K562 (cell line): ENCODE measurements around the gene SPNS1. TPM values are rescaled to one million over a fixed set of nuclear protein-coding genes. Genes with fewer than 3 reads are reported as not detected.

Experiments
- ERF ChIP-seq: fragments of 450-650 bp; formaldehyde crosslinking; IDR thresholded peaks from 2 replicates; pipeline ENCODE4 v1.4.0; 2020; ENCODE audit warnings: mild to moderate bottlenecking, mixed read lengths
- FOXJ3 ChIP-seq: sonication (generic); formaldehyde crosslinking; IDR thresholded peaks from 2 replicates; pipeline ENCODE4 v1.4.0; 2020; ENCODE audit warnings: mild to moderate bottlenecking, missing genetic modification reagents
- IFI16 ChIP-seq: fragments of 250-450 bp; sonication (Bioruptor Pico); IDR thresholded peaks from 2 replicates; pipeline ENCODE4 v2.1.2; 2022; ENCODE audit warnings: mild to moderate bottlenecking, inconsistent platforms
- JUND ChIP-seq, 2 experiments: IDR thresholded peaks; 2 replicates in 1 of 2; 3 replicates in 1 of 2; pipeline ENCODE4 v1.6.1; 2011; ENCODE audit warnings: borderline replicate concordance in 2 of 2, low read depth in 2 of 2, low read length in 2 of 2, improper control_type of control experiment in 1 of 2, missing biosample characterization in 1 of 2, missing genetic modification characterization in 1 of 2, missing genetic modification reagents in 1 of 2
- KHSRP ChIP-seq: fragments of 450-650 bp; IDR thresholded peaks from 2 replicates; pipeline ENCODE4 v1.6.1; 2017
- MAFF ChIP-seq: IDR thresholded peaks from 2 replicates; pipeline ENCODE4 v1.6.1; 2012; ENCODE audit warnings: low read length, improper control_type of control experiment
- MCM7 ChIP-seq, 2 experiments: fragments of 450-650 bp; IDR thresholded peaks; 2 replicates each; pipeline ENCODE4 v1.6.1; 2016 to 2018
- NFE2 ChIP-seq: IDR thresholded peaks from 2 replicates; pipeline ENCODE4 v1.6.1; 2014; ENCODE audit warnings: antibody characterized with exemption, low read depth
- NFE2L1 ChIP-seq: fragments of 450-650 bp; IDR thresholded peaks from 2 replicates; pipeline ENCODE4 v1.6.1; 2016; ENCODE audit warnings: missing genetic modification characterization, low read depth, mild to moderate bottlenecking, missing compliant biosample characterization, moderate library complexity, borderline replicate concordance
- POLR2G ChIP-seq: fragments of 200-400 bp; formaldehyde crosslinking; IDR thresholded peaks from 2 replicates; pipeline ENCODE4 v1.6.1; 2017; ENCODE audit warnings: low read depth, mild to moderate bottlenecking, antibody characterized with exemption, low read length, moderate library complexity
- RBBP5 ChIP-seq: fragments of 200-600 bp; sonication (generic); IDR thresholded peaks from 2 replicates; pipeline ENCODE4 v1.6.1; 2012; ENCODE audit warnings: borderline replicate concordance, mild to moderate bottlenecking, low read length, control low read depth, inconsistent platforms; ENCODE audit not compliant: insufficient read depth, poor library complexity, severe bottlenecking
- RBM15 ChIP-seq: fragments of 200-400 bp; formaldehyde crosslinking; IDR thresholded peaks from 2 replicates; pipeline ENCODE4 v1.6.1; 2018; ENCODE audit warnings: mild to moderate bottlenecking, low read length, moderate library complexity; ENCODE audit not compliant: insufficient read depth
- TEAD4 ChIP-seq, 2 experiments: sonication (generic) in 1 of 2; formaldehyde crosslinking in 1 of 2; IDR thresholded peaks; 2 replicates each; pipeline versions ENCODE4 v1.6.1 to v1.8.0; 2012 to 2022; ENCODE audit warnings: borderline replicate concordance in 1 of 2, inconsistent platforms in 1 of 2, low read length in 1 of 2, mild to moderate bottlenecking in 1 of 2, missing genetic modification reagents in 1 of 2
- TFE3 ChIP-seq: fragments of 450-650 bp; formaldehyde crosslinking; IDR thresholded peaks from 2 replicates; pipeline ENCODE4 v1.4.0; 2020; ENCODE audit warnings: mild to moderate bottlenecking, mixed read lengths
- THRAP3 ChIP-seq: fragments of 450-650 bp; IDR thresholded peaks from 2 replicates; pipeline ENCODE4 v1.6.1; 2016; ENCODE audit warnings: mild to moderate bottlenecking, inconsistent platforms, borderline replicate concordance
- TOE1 ChIP-seq, 2 experiments: fragments of 450-650 bp in 1 of 2; sonication (generic) in 1 of 2; formaldehyde crosslinking in 1 of 2; IDR thresholded peaks; 2 replicates each; pipeline versions ENCODE4 v1.7.1 to v1.8.0; 2016 to 2022; ENCODE audit warnings: borderline replicate concordance in 2 of 2, mild to moderate bottlenecking in 2 of 2, antibody characterized with exemption in 1 of 2, inconsistent platforms in 1 of 2, low read depth in 1 of 2, missing genetic modification reagents in 1 of 2, moderate library complexity in 1 of 2
- ZBTB1 ChIP-seq: sonication (generic); formaldehyde crosslinking; IDR thresholded peaks from 2 replicates; pipeline ENCODE4 v1.8.1; 2023; ENCODE audit warnings: missing genetic modification reagents, low read depth, mild to moderate bottlenecking, borderline replicate concordance
- polyA plus RNA-seq, 8 experiments: library from polyadenylated mRNA; depleted of rRNA in 4 of 8; stranded (reverse) in 5 of 8; unstranded in 3 of 8; fragments of >200 nt; fragmentation: Nextera tagmentation in 2 of 8; fragmentation: Illumina TruSeq in 1 of 8; extraction: Ambion mirVana in 2 of 8; extraction: Trizol in 1 of 8; gene quantifications; 2 replicates each; pipeline versions ENCODE4 v1.2.1 to v1.2.3, GENCODE V29; 2011 to 2014; ENCODE audit warnings: inconsistent platforms in 1 of 8, missing spikeins in 1 of 8
- total RNA-seq, 7 experiments: library from RNA; depleted of rRNA in 6 of 7; stranded (reverse); fragments of >200 nt in 6 of 7; fragmentation: Illumina TruSeq in 2 of 7; extraction: Trizol in 2 of 7; gene quantifications; 2 replicates each; pipeline versions ENCODE4 v1.2.1 to v1.2.3, GENCODE V29; 2011 to 2021; ENCODE audit warnings: low replicate concordance in 1 of 7
- TF ChIP-seq, protein P1 (sequence below), 2 experiments: fragments of 450-650 bp in 1 of 2; IDR thresholded peaks; 2 replicates each; pipeline ENCODE4 v1.6.1; 2011 to 2017; ENCODE audit warnings: low read depth in 2 of 2, antibody characterized with exemption in 1 of 2, borderline replicate concordance in 1 of 2, low read length in 1 of 2, mild to moderate bottlenecking in 1 of 2, mixed read lengths in 1 of 2; ENCODE audit not compliant: control insufficient read depth in 1 of 2
- TF ChIP-seq, protein P2 (sequence below): fragments of 200-800 bp; sonication (Bioruptor generic); IDR thresholded peaks from 2 replicates; pipeline ENCODE4 v1.6.1; 2017; ENCODE audit warnings: missing genetic modification characterization, missing compliant biosample characterization

The SPNS1 gene
- total and polyA plus RNA-seq, 9 of the 15 experiments (the other 6 are each of a cell fraction or from before 2014, with no cell fraction given) = 0.58 to 64.9 (median 13.7) TPM

DNA sequence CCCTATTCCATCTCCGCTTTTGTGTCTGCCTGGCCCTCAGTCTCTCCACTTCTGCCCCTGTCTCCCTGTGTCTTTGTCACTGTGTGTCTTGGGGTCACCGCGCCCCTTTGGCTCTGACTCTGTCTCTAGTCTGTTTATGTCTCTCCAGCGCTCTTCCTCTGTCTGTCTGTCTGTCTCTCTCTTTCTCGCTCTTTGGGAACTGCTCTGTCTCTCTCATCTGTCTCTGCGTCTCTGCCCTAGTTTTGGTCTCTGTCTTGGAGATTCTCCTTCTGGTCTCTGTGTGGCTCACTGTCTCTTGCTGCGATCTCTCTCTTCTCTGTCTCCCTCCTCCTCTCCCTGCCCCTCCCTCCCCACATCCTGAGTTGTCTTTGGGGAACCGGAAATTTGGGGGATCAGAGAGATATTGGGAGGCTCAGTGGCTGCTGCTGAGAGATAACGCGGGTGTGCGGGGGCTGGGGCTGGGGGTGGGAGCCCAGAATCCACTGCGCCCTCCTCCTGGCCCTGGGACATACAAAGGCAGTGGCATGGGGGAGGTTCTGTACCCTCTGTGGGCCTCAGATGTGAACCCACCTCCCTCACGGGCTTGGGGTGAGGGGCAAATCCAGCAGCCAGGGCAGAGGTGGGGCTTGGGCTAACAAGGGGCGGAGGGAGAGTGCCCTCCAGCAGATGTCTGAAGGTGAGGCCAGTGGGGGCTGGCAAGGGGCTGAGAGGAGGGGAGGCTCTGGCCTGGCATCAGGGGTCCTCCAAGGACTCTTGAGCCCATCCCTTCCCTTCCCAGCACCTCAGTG is 34.7 kb downstream of the SPNS1 start (continued):
- TF ChIP-seq, protein P1, sequence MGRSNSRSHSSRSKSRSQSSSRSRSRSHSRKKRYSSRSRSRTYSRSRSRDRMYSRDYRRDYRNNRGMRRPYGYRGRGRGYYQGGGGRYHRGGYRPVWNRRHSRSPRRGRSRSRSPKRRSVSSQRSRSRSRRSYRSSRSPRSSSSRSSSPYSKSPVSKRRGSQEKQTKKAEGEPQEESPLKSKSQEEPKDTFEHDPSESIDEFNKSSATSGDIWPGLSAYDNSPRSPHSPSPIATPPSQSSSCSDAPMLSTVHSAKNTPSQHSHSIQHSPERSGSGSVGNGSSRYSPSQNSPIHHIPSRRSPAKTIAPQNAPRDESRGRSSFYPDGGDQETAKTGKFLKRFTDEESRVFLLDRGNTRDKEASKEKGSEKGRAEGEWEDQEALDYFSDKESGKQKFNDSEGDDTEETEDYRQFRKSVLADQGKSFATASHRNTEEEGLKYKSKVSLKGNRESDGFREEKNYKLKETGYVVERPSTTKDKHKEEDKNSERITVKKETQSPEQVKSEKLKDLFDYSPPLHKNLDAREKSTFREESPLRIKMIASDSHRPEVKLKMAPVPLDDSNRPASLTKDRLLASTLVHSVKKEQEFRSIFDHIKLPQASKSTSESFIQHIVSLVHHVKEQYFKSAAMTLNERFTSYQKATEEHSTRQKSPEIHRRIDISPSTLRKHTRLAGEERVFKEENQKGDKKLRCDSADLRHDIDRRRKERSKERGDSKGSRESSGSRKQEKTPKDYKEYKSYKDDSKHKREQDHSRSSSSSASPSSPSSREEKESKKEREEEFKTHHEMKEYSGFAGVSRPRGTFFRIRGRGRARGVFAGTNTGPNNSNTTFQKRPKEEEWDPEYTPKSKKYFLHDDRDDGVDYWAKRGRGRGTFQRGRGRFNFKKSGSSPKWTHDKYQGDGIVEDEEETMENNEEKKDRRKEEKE (IDR thresholded peaks at IDR 0.05; ENCODE audit: borderline replicate concordance in 1 of 2, control insufficient read depth in 1 of 2, low read depth in 2 of 2, low read length in 1 of 2) = no peak
- TF ChIP-seq FOXJ3 (CRISPR knock-in tag) (no peak), KHSRP (peak; percentile 38; the same call in 1 of the 2 replicates), TFE3 (CRISPR knock-in tag) (no peak), THRAP3 (peak; percentile 85; the same call in 1 of the 2 replicates), NFE2L1 (tag) (no peak), RBM15 (no peak), POLR2G (peak; percentile 63), MAFF (no peak), JUND (IDR thresholded peaks at IDR 0.05; ENCODE audit: borderline replicate concordance, low read depth, low read length) (peak; percentile 71), JUND (tag; IDR thresholded peaks at IDR 0.05; ENCODE audit: borderline replicate concordance, low read depth, low read length) (peak; percentile 43; the same call in 1 of the 3 replicates), ZBTB1 (CRISPR knock-in tag) (no peak), NFE2 (no peak), MCM7 (IDR thresholded peaks at IDR 0.05) (peak; percentile 43 to 87; a peak in 1 of 4 replicates), TOE1 (IDR thresholded peaks at IDR 0.05; ENCODE audit: borderline replicate concordance) (peak; percentile 62; the same call in 1 of the 2 replicates), TOE1 (CRISPR knock-in tag; IDR thresholded peaks at IDR 0.05; ENCODE audit: borderline replicate concordance, low read depth) (no peak), IFI16 (CRISPR knock-in tag) (peak; percentile 30; the same call in 1 of the 2 replicates), RBBP5 (no peak), ERF (CRISPR knock-in tag) (peak; percentile 85; the same call in 1 of the 2 replicates), TEAD4 (IDR thresholded peaks at IDR 0.05; ENCODE audit: low read length) (peak; percentile 91), TEAD4 (CRISPR knock-in tag; IDR thresholded peaks at IDR 0.05; ENCODE audit: borderline replicate concordance) (no peak)
- TF ChIP-seq, protein P2, sequence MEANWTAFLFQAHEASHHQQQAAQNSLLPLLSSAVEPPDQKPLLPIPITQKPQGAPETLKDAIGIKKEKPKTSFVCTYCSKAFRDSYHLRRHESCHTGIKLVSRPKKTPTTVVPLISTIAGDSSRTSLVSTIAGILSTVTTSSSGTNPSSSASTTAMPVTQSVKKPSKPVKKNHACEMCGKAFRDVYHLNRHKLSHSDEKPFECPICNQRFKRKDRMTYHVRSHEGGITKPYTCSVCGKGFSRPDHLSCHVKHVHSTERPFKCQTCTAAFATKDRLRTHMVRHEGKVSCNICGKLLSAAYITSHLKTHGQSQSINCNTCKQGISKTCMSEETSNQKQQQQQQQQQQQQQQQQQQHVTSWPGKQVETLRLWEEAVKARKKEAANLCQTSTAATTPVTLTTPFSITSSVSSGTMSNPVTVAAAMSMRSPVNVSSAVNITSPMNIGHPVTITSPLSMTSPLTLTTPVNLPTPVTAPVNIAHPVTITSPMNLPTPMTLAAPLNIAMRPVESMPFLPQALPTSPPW (CRISPR knock-in tag) = peak; percentile 99
